ENCODE data around the gene OR2AE1.
"Not testable (repeated sequence)": the region's sequence is repeated elsewhere in the genome, so short reads cannot be mapped to it uniquely, and the experiment has no call there.

Gene OR2AE1

GRCh38 chr7:99876933-99877332 is at the start of gene OR2AE1:
OR2AE1 (minus strand) TSS chr7:99877033; CDS start chr7:99877033, 0 bp downstream.
- no peak for ATAC-seq
- DNase-seq, result no peak

GRCh38 chr7:99926321-99926720 is 49.5 kb upstream of the OR2AE1 start:
- DNase-seq, result no peak
- ATAC-seq, result no peak

GRCh38 chr7:99923200-99923599 is 46.4 kb upstream of the OR2AE1 start:
- DNase-seq (no peak), ATAC-seq (no peak)

GRCh38 chr7:99920149-99920548 is 43.3 kb upstream of the OR2AE1 start:
- DNase-seq, result no peak
- ATAC-seq, result no peak

GRCh38 chr7:99919814-99920112 is 42.9 kb upstream of the OR2AE1 start:
- ATAC-seq, result no peak
- no peak for DNase-seq

GRCh38 chr7:99918959-99919813 is 42.4 kb upstream of the OR2AE1 start, which contains the start of gene TRIM4:
TRIM4 (minus strand) TSS chr7:99919530; CDS start chr7:99919401, 129 bp downstream.
- ATAC-seq, result peak; percentile 100

GRCh38 chr7:99910976-99911375 is 34.1 kb upstream of the OR2AE1 start:
- ATAC-seq (no peak), DNase-seq (no peak)

More at GRCh38 chr7:99918959-99919813, 42.4 kb upstream of the OR2AE1 start, which contains the start of gene TRIM4:
- peak; percentile 92 for DNase-seq

- no peak for ATAC-seq
- no peak for DNase-seq
These were observed 24.7 kb upstream of the OR2AE1 start for GRCh38 chr7:99901581-99901980.

GRCh38 chr7:99899830-99900519 is 23.1 kb upstream of the OR2AE1 start:
- no peak for DNase-seq
- ATAC-seq, result no peak

- DNase-seq (no peak), ATAC-seq (no peak)
These were observed 22.0 kb upstream of the OR2AE1 start for GRCh38 chr7:99898836-99899235.

- no peak for ATAC-seq
- DNase-seq, result no peak
These were observed 21.2 kb upstream of the OR2AE1 start for GRCh38 chr7:99898023-99898357.

GRCh38 chr7:99897322-99898022 is 20.6 kb upstream of the OR2AE1 start:
- ATAC-seq, result no peak
- DNase-seq, result no peak

GRCh38 chr7:99894738-99895137 is 17.9 kb upstream of the OR2AE1 start:
- DNase-seq (no peak), ATAC-seq (no peak)

- ATAC-seq (no peak), DNase-seq (no peak)
These were observed 16.4 kb upstream of the OR2AE1 start for GRCh38 chr7:99893280-99893679.

GRCh38 chr7:99890348-99890747 is 13.5 kb upstream of the OR2AE1 start:
- ATAC-seq, DNase-seq: not testable (repeated sequence)

- not testable (repeated sequence) for DNase-seq, ATAC-seq
These were observed 11.5 kb upstream of the OR2AE1 start for GRCh38 chr7:99888366-99888765.

- DNase-seq, result no peak
- ATAC-seq, result no peak
These were observed 4.5 kb upstream of the OR2AE1 start for GRCh38 chr7:99881370-99881769.

- no peak for DNase-seq
- ATAC-seq, result no peak
These were observed 342 bp downstream of the OR2AE1 start for GRCh38 chr7:99876491-99876890.

- DNase-seq (no peak), ATAC-seq (no peak)
These were observed 8.6 kb downstream of the OR2AE1 start for GRCh38 chr7:99868246-99868645.

GRCh38 chr7:99867477-99867876 is 9.4 kb downstream of the OR2AE1 start:
- not testable (repeated sequence) for DNase-seq, ATAC-seq

- ATAC-seq (no peak), DNase-seq (no peak)
These were observed 12.9 kb downstream of the OR2AE1 start for GRCh38 chr7:99863847-99864440.

All from stimulated activated naive CD8-positive, alpha-beta T cell treated with anti-CD3 and anti-CD28 coated beads, Interleukin-15, Interleukin-2, amounts not matched to agents 100 U/mL and 50 U/mL, for 24 hours (primary cell).